SH-SY5Y (cell line): ENCODE measurements around the gene ADI1.

Experiments used
- GATA2 ChIP-seq: IDR thresholded peaks from 2 replicates; pipeline ENCODE4 v1.6.1; 2011; ENCODE audit warnings: mild to moderate bottlenecking, low read depth, low read length
- GATA3 ChIP-seq: IDR thresholded peaks from 2 replicates; pipeline ENCODE4 v1.6.1; 2011; ENCODE audit warnings: low read depth, mild to moderate bottlenecking, low read length, moderate library complexity

DNA sequence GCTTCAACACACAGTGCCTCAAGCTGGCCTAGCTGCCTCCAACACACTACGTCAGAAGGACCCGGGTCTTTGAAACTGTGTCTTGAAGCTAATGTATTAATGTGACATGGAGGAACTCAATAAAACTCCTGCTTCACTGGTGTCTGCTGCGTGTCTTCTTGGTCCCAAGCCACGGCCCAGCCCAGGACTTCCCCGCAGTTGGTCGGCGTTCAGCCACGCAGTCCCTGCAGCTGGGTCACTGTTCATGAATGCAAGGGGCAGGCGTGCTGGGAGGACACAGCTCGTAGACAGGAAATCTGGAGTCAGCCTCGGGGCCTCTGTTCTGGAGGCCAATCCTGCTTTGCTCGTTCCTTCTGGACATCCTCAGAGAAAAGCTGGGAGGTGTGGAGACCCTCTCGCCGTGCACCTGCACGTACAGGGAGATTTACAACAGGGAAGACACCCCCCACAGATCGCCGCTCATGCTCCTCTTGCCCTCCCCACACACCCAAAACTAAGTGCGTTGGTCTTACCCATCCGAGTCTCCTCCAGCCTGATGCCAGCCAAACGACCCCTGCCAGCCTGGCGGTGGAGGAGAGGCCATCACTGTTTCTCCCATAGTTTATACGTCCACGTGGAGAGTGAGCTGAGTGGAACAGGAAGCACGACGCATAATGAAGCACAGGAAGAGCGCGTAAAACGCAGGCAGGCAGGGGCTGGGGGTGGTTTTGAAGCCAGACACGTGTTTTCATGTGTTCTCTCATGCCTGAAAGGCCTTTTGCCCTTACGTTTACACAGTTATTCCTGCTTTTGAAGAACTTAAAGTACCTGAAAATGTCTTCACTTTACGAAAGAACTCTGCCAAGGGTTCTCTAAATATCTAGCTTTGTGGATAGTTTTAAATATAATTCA is 39.7 kb downstream of the ADI1 start:
- no peak for TF ChIP-seq GATA2
- no peak for TF ChIP-seq GATA3
